B cell (primary cell): ENCODE measurements around the gene PGBD5. TPM values are rescaled to one million over a fixed set of nuclear protein-coding genes. Genes with fewer than 3 reads are reported as not detected.

Experiments
- ATAC-seq: fragments of 200-7000 bp; cut with Tn5 transposase; one replicate; pipeline ENCODE4 v1.10.0; 2021; ENCODE audit warnings: low read depth, mild to moderate bottlenecking, moderate number of reproducible peaks, moderate library complexity
- CTCF ChIA-PET: fragments of 350-600 bp; sonication (Branson Sonifier 250); formaldehyde crosslinking; loops from one replicate; lab custom pipeline; 2021; ENCODE audit warnings: antibody characterized with exemption, inconsistent platforms; lab: Charles Lee
- POLR2A ChIA-PET: fragments of 350-600 bp; sonication (Branson Sonifier 250); formaldehyde crosslinking; loops from one replicate; lab custom pipeline; 2021; ENCODE audit warnings: antibody characterized with exemption; lab: Charles Lee
- DNase-seq: peaks from one replicate; pipeline ENCODE4 v3.0.0; 2013
- H2AFZ ChIP-seq: 2 replicates; pipeline ENCODE4 v1.6.1; 2012; ENCODE audit warnings: mild to moderate bottlenecking, low read depth, low read length; ENCODE audit not compliant: insufficient read depth, poor library complexity, severe bottlenecking
- H3K27ac ChIP-seq, 2 donors: 1 replicate in 1 of 2; 2 replicates in 1 of 2; pipeline ENCODE4 v1.5.1; 2012 to 2013; ENCODE audit warnings: low read length in 2 of 2, mild to moderate bottlenecking in 2 of 2, moderate library complexity in 1 of 2
- H3K27me3 ChIP-seq, 4 experiments: fragments of 200-600 bp in 1 of 4; sonication (generic) in 1 of 4; replicated peaks in 1 of 4; 1 replicate in 2 of 4; 2 replicates in 2 of 4; pipeline versions ENCODE4 v1.6.1 to v1.7.0; 2013 to 2016; ENCODE audit warnings: low read length in 3 of 4, mild to moderate bottlenecking in 2 of 4, mixed read lengths in 1 of 4, moderate library complexity in 1 of 4; ENCODE audit not compliant: insufficient read depth in 4 of 4, control insufficient read depth in 3 of 4; ENCODE audit errors: control extremely low read depth in 1 of 4
- H3K36me3 ChIP-seq, 2 experiments: replicated peaks in 1 of 2; 1 replicate in 1 of 2; 2 replicates in 1 of 2; pipeline versions ENCODE4 v1.6.1 to v1.7.1; 2013; ENCODE audit warnings: low read length in 1 of 2; ENCODE audit not compliant: insufficient read depth in 2 of 2, control insufficient read depth in 1 of 2; ENCODE audit errors: control extremely low read depth in 1 of 2, extremely low read depth in 1 of 2
- H3K4me1 ChIP-seq, 2 donors: fragments of 200-600 bp in 1 of 2; sonication (generic) in 1 of 2; 1 replicate in 1 of 2; 2 replicates in 1 of 2; pipeline versions ENCODE4 v1.5.1 to v1.6.1; 2013 to 2017; ENCODE audit warnings: low read length in 2 of 2; ENCODE audit not compliant: control insufficient read depth in 2 of 2, insufficient read depth in 2 of 2
- H3K4me2 ChIP-seq: replicated peaks from 2 replicates; pipeline ENCODE3; 2012; ENCODE audit warnings: mild to moderate bottlenecking, low read depth, low read length; ENCODE audit not compliant: poor library complexity, severe bottlenecking
- H3K4me3 ChIP-seq, 5 experiments: fragments of 200-600 bp in 1 of 5; sonication (generic) in 1 of 5; 1 replicate in 3 of 5; 2 replicates in 2 of 5; pipeline versions ENCODE4 v1.5.1 to v1.7.0; 2011 to 2016; ENCODE audit warnings: low read length in 4 of 5, mild to moderate bottlenecking in 4 of 5, low read depth in 2 of 5, control low read depth in 1 of 5, moderate library complexity in 1 of 5; ENCODE audit not compliant: insufficient read depth in 1 of 5; ENCODE audit errors: control extremely low read depth in 1 of 5, extremely low read depth in 1 of 5
- H3K79me2 ChIP-seq: fragments of 200-600 bp; sonication (generic); one replicate; pipeline ENCODE4 v1.6.0; 2016; ENCODE audit warnings: low read length; ENCODE audit not compliant: control insufficient read depth, insufficient read depth
- H3K9ac ChIP-seq: fragments of 200-600 bp; sonication (generic); 2 replicates; pipeline ENCODE4 v1.6.1; 2017; ENCODE audit warnings: mild to moderate bottlenecking, low read length, moderate library complexity
- H3K9me3 ChIP-seq, 3 donors: one replicate each; pipeline versions ENCODE4 v1.6.1 to v1.7.1; 2013; ENCODE audit warnings: low read length in 2 of 3; ENCODE audit not compliant: control insufficient read depth in 2 of 3, insufficient read depth in 1 of 3; ENCODE audit errors: control extremely low read depth in 1 of 3
- H4K20me1 ChIP-seq: 2 replicates; pipeline ENCODE4 v1.6.0; 2012; ENCODE audit warnings: mild to moderate bottlenecking, low read length; ENCODE audit not compliant: insufficient read depth, control insufficient read depth, poor library complexity, severe bottlenecking
- H3K27ac Mint-ChIP-seq: one replicate; pipeline ENCODE4 v1.8.0; 2021; ENCODE audit warnings: mixed read lengths
- H3K27me3 Mint-ChIP-seq: one replicate; pipeline ENCODE4 v1.8.0; 2021; ENCODE audit warnings: mixed read lengths
- H3K4me1 Mint-ChIP-seq: one replicate; pipeline ENCODE4 v1.8.0; 2021; ENCODE audit warnings: mixed read lengths
- H3K4me3 Mint-ChIP-seq: one replicate; pipeline ENCODE4 v1.8.0; 2021; ENCODE audit warnings: mixed read lengths
- H3K9me3 Mint-ChIP-seq: one replicate; pipeline ENCODE4 v1.8.0; 2022; ENCODE audit warnings: mixed read lengths; ENCODE audit not compliant: insufficient read depth
- CTCF ChIP-seq: fragments of 200-600 bp; IDR thresholded peaks from one replicate; pipeline ENCODE4 v1.8.0; 2022; ENCODE audit warnings: antibody characterized with exemption, mild to moderate bottlenecking
- EZH2 ChIP-seq: IDR thresholded peaks from 2 replicates; pipeline ENCODE4 v1.6.1; 2012; ENCODE audit warnings: borderline replicate concordance, low read depth, mild to moderate bottlenecking, moderate library complexity, low read length; ENCODE audit not compliant: insufficient read depth, poor library complexity, severe bottlenecking
- WGBS: methylation state at CpG from one replicate; pipeline ENCODE4 v1.1.5; 2013; ENCODE audit warnings: missing lambda C conversion rate; ENCODE audit not compliant: insufficient coverage; 5-methylcytosine and 5-hydroxymethylcytosine counted together
- intact Hi-C: fragments of 100-400 bp; cut with micrococcal nuclease; formaldehyde crosslinking; loops from one replicate; pipeline ENCODE4 v1.10.0; 2022
- polyA plus RNA-seq: library from polyadenylated mRNA; depleted of rRNA; stranded (reverse); fragments of >200 nt; gene quantifications from 2 replicates; pipeline ENCODE4 v1.2.3, GENCODE V29; 2012
- total RNA-seq, 2 donors: library from RNA; stranded (reverse); fragments of 120-200 nt in 1 of 2; gene quantifications; 1 replicate in 1 of 2; 2 replicates in 1 of 2; pipeline versions ENCODE4 v1.2.3 to v1.2.4, GENCODE V29; 2013 to 2022

Gene PGBD5
- total and polyA plus RNA-seq, 2 donors (not counting 1 experiment from before 2014, with no cell fraction given) = 0.07 TPM; not detected in 1

GRCh38 chr1:230381049-230381467 lies 45.1 kb downstream of the PGBD5 start:
- 84% methylated on average over 5 of the region's 5 CpGs for WGBS
- H3K27me3 Mint-ChIP-seq = peaks cover 15% of the 10 kb centered on the region
- ATAC-seq = no peak

GRCh38 chr1:230379928-230380327 lies 46.2 kb downstream of the PGBD5 start:
- peaks cover 0 to 7% (median 3%) of the 10 kb centered on the region in 4 experiments for H3K27me3 ChIP-seq
- no peak overlapping the region for H3K4me2 ChIP-seq
- ATAC-seq = no peak
- Mint-ChIP-seq H3K27ac (no peak overlapping the region), H3K9me3 (peaks cover 13% of the 10 kb centered on the region), H3K27me3 (peaks cover 23% of the 10 kb centered on the region), H3K4me3 (no peak overlapping the region), H3K4me1 (no peaks in the 10 kb centered on the region)
- H4K20me1 ChIP-seq = no peaks in the 10 kb centered on the region
- no peaks in the 10 kb centered on the region for H3K4me1 ChIP-seq
- WGBS = 75% methylated on average over 1 of the region's 1 CpG
- H3K9ac ChIP-seq = no peak overlapping the region
- DNase-seq = no peak
- ChIA-PET POLR2A (no interaction called here), CTCF (no interaction called here)
- no peaks in the 10 kb centered on the region for H3K36me3 ChIP-seq
- intact Hi-C loops = no loop called here
- no peak overlapping the region for H3K27ac ChIP-seq
- no peaks in the 10 kb centered on the region for H3K79me2 ChIP-seq
- H3K9me3 ChIP-seq = peaks cover 0 to 27% (median 12%) of the 10 kb centered on the region in 3 donors
- no peak for TF ChIP-seq EZH2
- TF ChIP-seq CTCF = no peak
- H2AFZ ChIP-seq = no peak overlapping the region
- H3K4me3 ChIP-seq = no peak overlapping the region

More at GRCh38 chr1:230381049-230381467, 45.1 kb downstream of the PGBD5 start:
- Histone ChIP-seq H3K27ac (no peak overlapping the region), H3K36me3 (no peaks in the 10 kb centered on the region), H3K4me3 (no peak overlapping the region), H4K20me1 (no peaks in the 10 kb centered on the region), H3K9me3 (peaks cover 0 to 27% (median 12%) of the 10 kb centered on the region in 3 donors), H3K27me3 (peaks cover 0 to 10% (median 3%) of the 10 kb centered on the region in 4 experiments), H3K4me2 (no peak overlapping the region), H2AFZ (no peak overlapping the region), H3K9ac (no peak overlapping the region), H3K79me2 (no peaks in the 10 kb centered on the region), H3K4me1 (no peaks in the 10 kb centered on the region)
- intact Hi-C loops = no loop called here
- ChIA-PET POLR2A (no interaction called here), CTCF (no interaction called here)
- peaks cover 13% of the 10 kb centered on the region for H3K9me3 Mint-ChIP-seq
- no peak overlapping the region for H3K4me3 Mint-ChIP-seq
- TF ChIP-seq CTCF (no peak), EZH2 (no peak)
- no peak for DNase-seq
- H3K4me1 Mint-ChIP-seq = no peaks in the 10 kb centered on the region
- H3K27ac Mint-ChIP-seq = no peak overlapping the region
